ENCODE measurements around the gene SULT1A1. TPM values are rescaled to one million over a fixed set of nuclear protein-coding genes. Genes with fewer than 3 reads are reported as not detected.
"Not testable (repeated sequence)": the region's sequence is repeated elsewhere in the genome, so short reads cannot be mapped to it uniquely, and the experiment has no call there.

Gene SULT1A1
- total RNA-seq (10 to 100 TPM; 12.4 to 13.2 TPM), polyA plus RNA-seq (1 to 10 TPM; 4.7 to 6.3 TPM)

- Mint-ChIP-seq H3K36me3 (no peaks in the 10 kb centered on the region), H3K27me3 (no peaks in the 10 kb centered on the region), H3K4me1 (peaks cover 2 to 11% (median 6%) of the 10 kb centered on the region in 4 donors), H3K4me3 (peak within 1 kb of the TSS in 1 of 8 donors; percentile 6), H3K9me3 (no peaks in the 10 kb centered on the region), H3K27ac (peak within 1 kb of the TSS in 5 of 7 donors; percentile 47 to 71 (median 57))
- POLR2A ChIA-PET (ENCODE audit: partially characterized antibody): no interaction called here
- intact Hi-C loops (cut with micrococcal nuclease): no loop called here
- Histone ChIP-seq H3K36me3 (ENCODE audit: insufficient read depth, low read length) (no peaks in the 10 kb centered on the region), H3K9me3 (ENCODE audit: control insufficient read depth in 1 of 2, low read length in 2 of 2) (no peaks in the 10 kb centered on the region), H3K27ac (ENCODE audit: low read depth, low read length) (no peak within 1 kb of the TSS), H3K4me3 (ENCODE audit: low read length in 2 of 2) (no peak within 1 kb of the TSS), H3K4me1 (ENCODE audit: insufficient read depth, low read length) (no peaks in the 10 kb centered on the region), H3K27me3 (ENCODE audit: insufficient read depth, low read length) (no peaks in the 10 kb centered on the region)
- CTCF ChIA-PET (ENCODE audit: partially characterized antibody): no interaction called here
- no peak for DNase-seq
Measured at GRCh38 chr16:28609631-28610594, at the start of gene SULT1A1. TSS of gene SULT1A1 (minus strand) at chr16:28610044. CDS start at chr16:28608855, 1,189 bp downstream.

- CTCF ChIA-PET (ENCODE audit: partially characterized antibody); H3K36me3 Mint-ChIP-seq; H3K27me3 ChIP-seq (ENCODE audit: insufficient read depth, low read length); H3K36me3 ChIP-seq (ENCODE audit: insufficient read depth, low read length); H3K4me3 ChIP-seq (ENCODE audit: low read length in 2 of 2); H3K9me3 ChIP-seq (ENCODE audit: control insufficient read depth in 1 of 2, low read length in 2 of 2); H3K27me3 Mint-ChIP-seq; intact Hi-C loops (cut with micrococcal nuclease); POLR2A ChIA-PET (ENCODE audit: partially characterized antibody); H3K4me1 Mint-ChIP-seq; H3K27ac ChIP-seq (ENCODE audit: low read depth, low read length); H3K9me3 Mint-ChIP-seq; H3K4me1 ChIP-seq (ENCODE audit: insufficient read depth, low read length); H3K27ac Mint-ChIP-seq; H3K4me3 Mint-ChIP-seq; DNase-seq: not testable (repeated sequence)
Measured at GRCh38 chr16:28639959-28640358, 30.1 kb upstream of the SULT1A1 start.

- H3K36me3 Mint-ChIP-seq; DNase-seq; H3K4me1 ChIP-seq (ENCODE audit: insufficient read depth, low read length); H3K27ac ChIP-seq (ENCODE audit: low read depth, low read length); H3K9me3 ChIP-seq (ENCODE audit: control insufficient read depth in 1 of 2, low read length in 2 of 2); H3K36me3 ChIP-seq (ENCODE audit: insufficient read depth, low read length); POLR2A ChIA-PET (ENCODE audit: partially characterized antibody); intact Hi-C loops (cut with micrococcal nuclease); H3K4me1 Mint-ChIP-seq; H3K27me3 Mint-ChIP-seq; H3K4me3 Mint-ChIP-seq; H3K27ac Mint-ChIP-seq; H3K27me3 ChIP-seq (ENCODE audit: insufficient read depth, low read length); H3K9me3 Mint-ChIP-seq; CTCF ChIA-PET (ENCODE audit: partially characterized antibody); H3K4me3 ChIP-seq (ENCODE audit: low read length in 2 of 2): not testable (repeated sequence)
Measured at GRCh38 chr16:28638359-28638758, 28.5 kb upstream of the SULT1A1 start.

- intact Hi-C loops (cut with micrococcal nuclease); H3K27me3 Mint-ChIP-seq; H3K4me1 ChIP-seq (ENCODE audit: insufficient read depth, low read length); H3K27me3 ChIP-seq (ENCODE audit: insufficient read depth, low read length); H3K4me1 Mint-ChIP-seq; H3K27ac Mint-ChIP-seq; H3K27ac ChIP-seq (ENCODE audit: low read depth, low read length); H3K9me3 ChIP-seq (ENCODE audit: control insufficient read depth in 1 of 2, low read length in 2 of 2); H3K4me3 ChIP-seq (ENCODE audit: low read length in 2 of 2); H3K4me3 Mint-ChIP-seq; H3K9me3 Mint-ChIP-seq; H3K36me3 ChIP-seq (ENCODE audit: insufficient read depth, low read length); POLR2A ChIA-PET (ENCODE audit: partially characterized antibody); H3K36me3 Mint-ChIP-seq; CTCF ChIA-PET (ENCODE audit: partially characterized antibody); DNase-seq: not testable (repeated sequence)
Measured at GRCh38 chr16:28637765-28638164, 27.9 kb upstream of the SULT1A1 start, which contains the start of gene NPIPB8. TSS of gene NPIPB8 (plus strand) at chr16:28638065. CDS start at chr16:28638361, 296 bp downstream.

GRCh38 chr16:28636093-28636823 lies 26.4 kb upstream of the SULT1A1 start:
- H3K36me3 Mint-ChIP-seq; H3K4me1 Mint-ChIP-seq; H3K36me3 ChIP-seq (ENCODE audit: insufficient read depth, low read length); H3K4me1 ChIP-seq (ENCODE audit: insufficient read depth, low read length); H3K4me3 ChIP-seq (ENCODE audit: low read length in 2 of 2); intact Hi-C loops (cut with micrococcal nuclease); H3K27ac Mint-ChIP-seq; H3K27me3 ChIP-seq (ENCODE audit: insufficient read depth, low read length); H3K27me3 Mint-ChIP-seq; H3K4me3 Mint-ChIP-seq; DNase-seq; H3K9me3 ChIP-seq (ENCODE audit: control insufficient read depth in 1 of 2, low read length in 2 of 2); CTCF ChIA-PET (ENCODE audit: partially characterized antibody); H3K27ac ChIP-seq (ENCODE audit: low read depth, low read length); H3K9me3 Mint-ChIP-seq; POLR2A ChIA-PET (ENCODE audit: partially characterized antibody): not testable (repeated sequence)

GRCh38 chr16:28630905-28631304 lies 21.1 kb upstream of the SULT1A1 start:
- intact Hi-C loops (cut with micrococcal nuclease); H3K9me3 ChIP-seq (ENCODE audit: control insufficient read depth in 1 of 2, low read length in 2 of 2); H3K27ac ChIP-seq (ENCODE audit: low read depth, low read length); H3K4me1 ChIP-seq (ENCODE audit: insufficient read depth, low read length); H3K27me3 Mint-ChIP-seq; POLR2A ChIA-PET (ENCODE audit: partially characterized antibody); H3K36me3 ChIP-seq (ENCODE audit: insufficient read depth, low read length); H3K9me3 Mint-ChIP-seq; DNase-seq; H3K4me3 ChIP-seq (ENCODE audit: low read length in 2 of 2); H3K36me3 Mint-ChIP-seq; H3K4me3 Mint-ChIP-seq; H3K27ac Mint-ChIP-seq; H3K4me1 Mint-ChIP-seq; H3K27me3 ChIP-seq (ENCODE audit: insufficient read depth, low read length); CTCF ChIA-PET (ENCODE audit: partially characterized antibody): not testable (repeated sequence)

GRCh38 chr16:28623172-28623711 lies 13.4 kb upstream of the SULT1A1 start:
- Histone ChIP-seq H3K27ac (ENCODE audit: low read depth, low read length) (peak overlapping the region; percentile 21), H3K4me1 (ENCODE audit: insufficient read depth, low read length) (peaks cover 13% of the 10 kb centered on the region), H3K27me3 (ENCODE audit: insufficient read depth, low read length) (no peaks in the 10 kb centered on the region), H3K4me3 (ENCODE audit: low read length in 2 of 2) (peak overlapping the region in 1 of 2 donors; percentile 47), H3K9me3 (ENCODE audit: control insufficient read depth in 1 of 2, low read length in 2 of 2) (no peaks in the 10 kb centered on the region), H3K36me3 (ENCODE audit: insufficient read depth, low read length) (no peaks in the 10 kb centered on the region)
- Mint-ChIP-seq H3K36me3 (peaks cover 3 to 5% of the 10 kb centered on the region in 2 donors), H3K27ac (peak overlapping the region in 5 of 7 donors; percentile 18 to 86 (median 42)), H3K4me3 (peak overlapping the region; percentile 78 to 89 (median 84)), H3K27me3 (peaks cover 0 to 3% of the 10 kb centered on the region in 2 donors), H3K9me3 (no peaks in the 10 kb centered on the region), H3K4me1 (peaks cover 8 to 27% (median 16%) of the 10 kb centered on the region in 4 donors)
- intact Hi-C loops (cut with micrococcal nuclease): no loop called here
- POLR2A ChIA-PET (ENCODE audit: partially characterized antibody): interaction anchor here (0.9 kb wide), 1 partner anchor 313 kb away, joined by 4 read pairs; no protein-coding TSS in a partner anchor
- CTCF ChIA-PET (ENCODE audit: partially characterized antibody): no interaction called here
- peak; percentile 57 to 73 (median 66) for DNase-seq

Measured in CD4-positive, alpha-beta memory T cell (primary cell).